Left lobe of liver (tissue), 2 donors: ENCODE data around the gene EVI5. TPM values are rescaled to one million over a fixed set of nuclear protein-coding genes. Genes with fewer than 3 reads are reported as not detected.
"Not testable (repeated sequence)": the region's sequence is repeated elsewhere in the genome, so short reads cannot be mapped to it uniquely, and the experiment has no call there.

Experiments used
- ATAC-seq: fragments of 200-7000 bp; cut with Tn5 transposase; one replicate; pipeline ENCODE4 v1.9.1; 2020; ENCODE audit warnings: mild to moderate bottlenecking, moderate library complexity
- DNase-seq: peaks from one replicate; pipeline ENCODE4 v3.0.0-alpha.2; 2020; ENCODE audit warnings: low spot score
- total RNA-seq: library from RNA; stranded (reverse); gene quantifications from one replicate; pipeline ENCODE4 v1.2.1, GENCODE V29; 2021
- donor health status: DM: no; HTN: no; CAD: no; lungs with moderate emphysema.
- donor health status: DM: no; HTN: yes; CAD: no.

The EVI5 gene
- total RNA-seq, 1 donor from 2014 or later = 29.2 TPM

- no peak for ATAC-seq
- no peak for DNase-seq
Measured at GRCh38 chr1:92587445-92587844, 197.5 kb downstream of the EVI5 start.

GRCh38 chr1:92585831-92586230 is 199.1 kb downstream of the EVI5 start:
- DNase-seq = no peak

GRCh38 chr1:92584810-92585209 is 200.1 kb downstream of the EVI5 start:
- DNase-seq = not testable (repeated sequence)

More at GRCh38 chr1:92585831-92586230, 199.1 kb downstream of the EVI5 start:
- ATAC-seq = no peak

DNA sequence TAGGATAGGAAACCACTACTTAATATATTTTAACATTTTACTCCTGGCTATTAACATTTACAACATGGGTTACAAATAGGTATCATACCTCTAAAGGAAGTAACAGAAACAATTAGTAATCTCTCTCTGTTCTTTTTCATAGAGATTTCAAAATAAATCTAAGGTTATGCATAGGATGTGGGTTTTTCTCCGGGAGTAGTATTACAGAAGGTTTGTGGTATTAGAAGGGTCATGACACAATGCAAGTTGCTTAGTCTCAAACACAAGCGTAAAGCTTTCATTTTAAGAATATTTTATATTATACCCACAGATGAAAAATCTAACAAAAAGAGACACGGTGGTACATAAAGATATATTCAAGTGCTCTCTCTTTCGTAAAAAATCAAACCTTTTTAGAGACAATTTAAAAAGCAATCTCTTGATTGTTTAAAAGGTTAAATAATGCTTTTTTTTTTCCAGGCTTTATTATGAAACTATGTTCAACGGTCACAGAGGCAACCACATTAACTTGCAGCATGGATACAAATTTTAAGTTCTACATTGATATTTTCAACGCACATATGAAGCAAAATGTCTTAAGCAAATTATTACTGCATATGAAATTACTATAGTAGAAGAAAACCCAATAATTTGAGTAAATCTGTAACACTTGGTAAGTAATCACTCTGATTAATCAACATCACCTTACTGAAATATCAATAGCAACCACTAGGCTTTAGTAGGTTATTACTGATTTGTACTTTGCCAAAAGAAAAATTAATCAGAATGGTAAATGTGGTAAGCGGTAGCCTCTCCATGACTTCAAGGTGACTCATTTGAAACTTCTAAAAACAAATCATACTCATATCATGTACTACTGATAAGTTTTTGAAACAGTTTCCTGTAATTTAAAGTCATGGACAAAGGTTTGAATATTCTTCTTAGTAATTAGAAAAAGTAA is 200.8 kb downstream of the EVI5 start:
- DNase-seq (no peak), ATAC-seq (no peak)

More at GRCh38 chr1:92584810-92585209, 200.1 kb downstream of the EVI5 start:
- not testable (repeated sequence) for ATAC-seq

DNA sequence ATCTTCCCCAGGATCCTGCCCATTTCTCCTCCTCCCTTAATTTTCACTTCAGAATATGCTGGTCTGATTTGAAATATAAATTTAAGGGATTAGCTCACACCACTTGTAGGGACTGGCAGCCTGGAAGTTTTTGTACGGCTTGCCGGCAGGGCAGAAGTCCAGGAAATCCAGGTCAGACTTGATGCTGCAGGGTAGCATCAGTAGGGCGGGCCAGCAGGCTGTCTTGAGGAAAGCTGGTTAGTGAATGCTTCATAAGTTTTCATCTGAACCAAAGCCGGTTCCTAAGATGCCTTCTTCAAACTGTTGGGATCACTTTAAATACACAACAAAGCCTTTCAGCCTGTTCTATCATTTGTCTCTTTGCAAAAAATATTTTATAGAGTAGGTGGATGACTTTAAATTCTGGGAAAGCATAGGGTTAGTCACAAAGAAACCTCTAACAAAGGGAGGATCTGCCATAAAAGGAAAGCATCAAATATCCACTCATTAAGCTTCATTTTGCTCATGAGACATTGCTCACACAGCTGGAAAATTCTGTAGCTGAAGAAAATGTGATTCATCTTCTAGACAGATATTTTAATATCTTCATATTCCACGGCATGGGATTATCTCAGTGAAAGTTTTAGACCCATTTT is 207.5 kb downstream of the EVI5 start:
- no peak for ATAC-seq

GRCh38 chr1:92575123-92575522 is 209.8 kb downstream of the EVI5 start:
- DNase-seq (no peak), ATAC-seq (no peak)

More for the DNA sequence above, 207.5 kb downstream of the EVI5 start:
- no peak for DNase-seq

DNA sequence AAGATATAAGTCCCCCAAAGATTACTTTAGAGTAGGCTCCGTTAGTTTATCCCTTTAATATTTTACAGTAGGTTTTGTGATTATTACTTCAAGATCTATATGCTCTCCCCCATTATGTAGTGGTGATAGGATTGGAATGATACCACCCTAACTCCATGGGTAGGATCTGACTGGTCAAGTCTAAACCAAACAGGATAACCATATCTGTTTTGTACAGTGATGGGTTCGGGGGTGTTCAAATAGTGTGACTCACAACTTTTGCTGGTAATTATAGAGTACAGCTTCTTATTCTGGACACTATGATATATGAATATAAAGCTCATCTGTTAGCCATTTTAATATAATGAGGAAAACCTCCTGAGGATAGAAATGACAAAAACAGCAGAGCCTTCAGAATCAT is 212.4 kb downstream of the EVI5 start:
- DNase-seq (no peak), ATAC-seq (no peak)

- no peak for DNase-seq
Measured at GRCh38 chr1:92571578-92571977, 213.3 kb downstream of the EVI5 start.

GRCh38 chr1:92567211-92567868 is 217.6 kb downstream of the EVI5 start:
- no peak for ATAC-seq
- DNase-seq = no peak

More at GRCh38 chr1:92571578-92571977, 213.3 kb downstream of the EVI5 start:
- ATAC-seq = no peak

GRCh38 chr1:92563457-92564216 is 221.3 kb downstream of the EVI5 start:
- ATAC-seq (no peak), DNase-seq (no peak)

- DNase-seq = no peak
- no peak for ATAC-seq
Measured at GRCh38 chr1:92556350-92556749, 228.6 kb downstream of the EVI5 start.

DNA sequence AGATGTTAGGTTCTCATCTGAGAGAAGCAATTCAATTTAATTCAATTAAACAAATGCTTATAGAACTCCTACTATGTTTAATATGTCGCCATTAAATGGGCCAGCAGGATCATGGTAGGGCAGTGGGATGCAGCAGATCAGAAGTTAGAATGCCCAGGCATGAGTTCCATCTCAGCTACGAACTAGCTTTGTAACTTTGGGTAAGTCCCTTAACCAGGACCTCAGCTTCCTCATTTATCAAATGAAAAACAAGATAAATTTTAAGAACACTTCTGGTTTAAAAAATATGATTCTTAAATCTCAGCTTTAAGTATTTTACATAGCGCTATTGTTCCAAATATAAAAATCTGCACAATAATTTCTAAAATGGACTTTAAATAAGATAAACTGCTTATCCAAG is 230.7 kb downstream of the EVI5 start:
- ATAC-seq (no peak), DNase-seq (no peak)

DNA sequence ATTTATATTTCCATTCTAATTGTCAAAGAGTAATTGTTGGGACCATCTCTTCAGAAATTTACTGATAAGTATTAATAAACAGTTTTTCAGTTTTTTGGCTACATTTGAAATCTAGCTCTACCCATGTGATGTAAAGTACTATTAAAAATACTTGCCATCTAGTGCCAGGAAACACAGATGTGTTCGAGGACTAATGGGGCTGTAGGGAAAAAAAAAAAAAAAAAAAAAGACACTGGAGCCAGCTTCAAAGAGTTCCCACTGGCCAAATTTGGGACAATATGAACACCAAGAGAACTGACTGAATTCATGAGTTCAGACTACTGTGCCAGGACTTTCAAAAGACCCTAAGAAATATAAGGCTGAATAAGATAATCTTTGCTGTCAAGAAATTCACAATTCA is 233.0 kb downstream of the EVI5 start:
- DNase-seq (no peak), ATAC-seq (no peak)

- DNase-seq (no peak), ATAC-seq (no peak)
Measured at GRCh38 chr1:92544756-92545165, 240.1 kb downstream of the EVI5 start.

- DNase-seq (no peak), ATAC-seq (no peak)
Measured at GRCh38 chr1:92543131-92544055, 241.5 kb downstream of the EVI5 start.

GRCh38 chr1:92538413-92539061 is 246.4 kb downstream of the EVI5 start:
- DNase-seq = no peak
- peak; percentile 29 for ATAC-seq

GRCh38 chr1:92538048-92538412 is 246.9 kb downstream of the EVI5 start:
- DNase-seq (no peak), ATAC-seq (peak; percentile 34)

GRCh38 chr1:92536980-92537884 is 247.7 kb downstream of the EVI5 start:
- ATAC-seq = peak; percentile 66
- DNase-seq = no peak
